Ishikawa (cell line): Measurements from ENCODE around the gene ITGA11.

ENCODE experiments used
- CEBPB ChIP-seq: IDR thresholded peaks from 2 replicates; pipeline ENCODE4 v1.6.1; 2012
- EGR1 ChIP-seq: IDR thresholded peaks from 2 replicates; pipeline ENCODE4 v1.6.1; 2012
- EP300 ChIP-seq: IDR thresholded peaks from 2 replicates; pipeline ENCODE4 v1.6.1; 2012; ENCODE audit warnings: borderline replicate concordance
- MAX ChIP-seq: IDR thresholded peaks from 2 replicates; pipeline ENCODE4 v1.6.1; 2012
- RAD21 ChIP-seq: IDR thresholded peaks from 2 replicates; pipeline ENCODE4 v1.6.1; 2012; ENCODE audit warnings: low read depth
- REST ChIP-seq: IDR thresholded peaks from 2 replicates; pipeline ENCODE4 v1.6.1; 2012; ENCODE audit warnings: low read depth, mild to moderate bottlenecking
- TAF1 ChIP-seq: IDR thresholded peaks from 2 replicates; pipeline ENCODE4 v1.6.1; 2012; ENCODE audit warnings: low read depth, mild to moderate bottlenecking
- TCF12 ChIP-seq: IDR thresholded peaks from 2 replicates; pipeline ENCODE4 v1.6.1; 2012; ENCODE audit warnings: low read depth
- USF1 ChIP-seq: IDR thresholded peaks from 2 replicates; pipeline ENCODE4 v1.6.1; 2012
- YY1 ChIP-seq: IDR thresholded peaks from 2 replicates; pipeline ENCODE4 v1.6.1; 2012; ENCODE audit warnings: low read depth

- TF ChIP-seq CEBPB (no peak), TAF1 (no peak), YY1 (no peak), EP300 (no peak), RAD21 (no peak), MAX (no peak), EGR1 (no peak), USF1 (no peak), REST (no peak), TCF12 (no peak)
Observed at GRCh38 chr15:68352401-68353062, 79.4 kb downstream of the ITGA11 start.
